Urothelium cell line (cell line): ENCODE results near the gene RPL35A.

Experiments used
- DNase-seq: peaks from one replicate; pipeline ENCODE4 v3.0.0; 2011; ENCODE audit warnings: low spot score, mixed read lengths
- FAIRE-seq: peaks from 2 replicates; lab custom pipeline; 2011; peaks lifted over from hg19 to GRCh38; lab: Jason Lieb, UNC

The RPL35A gene

DNA sequence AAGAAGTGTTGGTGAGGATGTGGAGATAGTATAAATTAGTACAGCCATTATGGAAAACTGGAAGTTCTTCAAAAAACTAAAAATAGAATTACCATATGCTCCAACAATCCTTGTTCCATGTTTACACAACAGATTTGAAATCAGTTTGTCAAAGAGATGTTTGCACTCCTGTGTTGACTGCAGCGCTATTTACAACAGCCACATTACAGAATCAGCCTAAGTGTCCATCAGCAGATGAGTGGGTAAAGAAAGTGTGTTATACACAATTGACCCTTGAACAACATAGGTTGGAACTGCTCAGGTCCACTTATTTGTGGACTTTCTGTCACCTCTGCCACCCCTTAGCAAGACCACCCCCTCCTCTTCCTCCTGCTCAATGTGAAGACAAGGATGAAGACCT lies 44.7 kb downstream of the RPL35A start:
- FAIRE-seq = no peak

GRCh38 chr3:197996855-197997254 lies 46.9 kb downstream of the RPL35A start:
- DNase-seq (no peak), FAIRE-seq (no peak)

More for the DNA sequence above, 44.7 kb downstream of the RPL35A start:
- DNase-seq = no peak

GRCh38 chr3:197997936-197998335 lies 47.9 kb downstream of the RPL35A start:
- FAIRE-seq (no peak), DNase-seq (no peak)
